ENCODE results near the gene PDE7B.
A peak's percentile ranks its signal among the peaks of the same experiment; 100 is the strongest.

Gene PDE7B

DNA sequence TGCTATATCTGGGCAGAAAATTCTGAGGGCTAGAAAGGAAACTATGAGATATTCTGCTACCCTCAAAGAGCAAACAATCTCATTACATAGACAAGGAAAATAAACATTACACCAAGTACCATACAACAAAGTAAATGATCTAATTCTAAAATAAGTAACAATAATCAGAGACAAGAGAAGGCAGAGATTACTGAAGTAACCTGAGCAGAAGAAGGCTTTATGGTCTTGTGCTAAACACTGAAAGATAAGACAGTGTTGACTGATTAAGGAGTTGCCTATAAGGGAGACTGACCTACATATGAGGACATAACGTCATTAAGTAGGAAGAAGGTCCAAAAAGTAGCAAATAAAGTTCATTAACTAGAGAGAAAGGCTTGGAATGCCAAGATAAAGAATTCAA lies 264.4 kb downstream of the PDE7B start (continued):
- TF ChIP-seq, protein P1, sequence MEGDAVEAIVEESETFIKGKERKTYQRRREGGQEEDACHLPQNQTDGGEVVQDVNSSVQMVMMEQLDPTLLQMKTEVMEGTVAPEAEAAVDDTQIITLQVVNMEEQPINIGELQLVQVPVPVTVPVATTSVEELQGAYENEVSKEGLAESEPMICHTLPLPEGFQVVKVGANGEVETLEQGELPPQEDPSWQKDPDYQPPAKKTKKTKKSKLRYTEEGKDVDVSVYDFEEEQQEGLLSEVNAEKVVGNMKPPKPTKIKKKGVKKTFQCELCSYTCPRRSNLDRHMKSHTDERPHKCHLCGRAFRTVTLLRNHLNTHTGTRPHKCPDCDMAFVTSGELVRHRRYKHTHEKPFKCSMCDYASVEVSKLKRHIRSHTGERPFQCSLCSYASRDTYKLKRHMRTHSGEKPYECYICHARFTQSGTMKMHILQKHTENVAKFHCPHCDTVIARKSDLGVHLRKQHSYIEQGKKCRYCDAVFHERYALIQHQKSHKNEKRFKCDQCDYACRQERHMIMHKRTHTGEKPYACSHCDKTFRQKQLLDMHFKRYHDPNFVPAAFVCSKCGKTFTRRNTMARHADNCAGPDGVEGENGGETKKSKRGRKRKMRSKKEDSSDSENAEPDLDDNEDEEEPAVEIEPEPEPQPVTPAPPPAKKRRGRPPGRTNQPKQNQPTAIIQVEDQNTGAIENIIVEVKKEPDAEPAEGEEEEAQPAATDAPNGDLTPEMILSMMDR (tag by site-specific recombination; IDR thresholded peaks at IDR 0.05) = no peak
- no peak for TF ChIP-seq ZNF747 (tag by site-specific recombination; IDR thresholded peaks at IDR 0.05)
- TF ChIP-seq ZNF701 (tag by site-specific recombination; IDR thresholded peaks at IDR 0.05) = no peak
- 0 out of 2 replicates have a peak, but pooled peaks have one; percentile 13 for TF ChIP-seq KLF8 (tag by site-specific recombination; IDR thresholded peaks at IDR 0.05)
- peak; percentile 56 for TF ChIP-seq OSR2 (tag by site-specific recombination; IDR thresholded peaks at IDR 0.05)
- TF ChIP-seq ZNF600 (tag by site-specific recombination; IDR thresholded peaks at IDR 0.05) = no peak
- TF ChIP-seq ZNF10 (tag by site-specific recombination; IDR thresholded peaks at IDR 0.05) = no peak
- TF ChIP-seq ZNF404 (tag by site-specific recombination; IDR thresholded peaks at IDR 0.05) = no peak
- no peak for TF ChIP-seq ZNF558 (tag by site-specific recombination; IDR thresholded peaks at IDR 0.05)
- 0 out of 2 replicates have a peak, but pooled peaks have one; percentile 46 for TF ChIP-seq IKZF3 (tag by site-specific recombination; IDR thresholded peaks at IDR 0.05)
- TF ChIP-seq ZNF155 (tag by site-specific recombination; IDR thresholded peaks at IDR 0.05) = no peak
- no peak for TF ChIP-seq ZNF560 (tag by site-specific recombination; IDR thresholded peaks at IDR 0.05; ENCODE audit: borderline replicate concordance)
- TF ChIP-seq, protein P2, sequence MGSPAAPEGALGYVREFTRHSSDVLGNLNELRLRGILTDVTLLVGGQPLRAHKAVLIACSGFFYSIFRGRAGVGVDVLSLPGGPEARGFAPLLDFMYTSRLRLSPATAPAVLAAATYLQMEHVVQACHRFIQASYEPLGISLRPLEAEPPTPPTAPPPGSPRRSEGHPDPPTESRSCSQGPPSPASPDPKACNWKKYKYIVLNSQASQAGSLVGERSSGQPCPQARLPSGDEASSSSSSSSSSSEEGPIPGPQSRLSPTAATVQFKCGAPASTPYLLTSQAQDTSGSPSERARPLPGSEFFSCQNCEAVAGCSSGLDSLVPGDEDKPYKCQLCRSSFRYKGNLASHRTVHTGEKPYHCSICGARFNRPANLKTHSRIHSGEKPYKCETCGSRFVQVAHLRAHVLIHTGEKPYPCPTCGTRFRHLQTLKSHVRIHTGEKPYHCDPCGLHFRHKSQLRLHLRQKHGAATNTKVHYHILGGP (tag by site-specific recombination; IDR thresholded peaks at IDR 0.05) = no peak
- no peak for TF ChIP-seq ZNF138 (tag by site-specific recombination; IDR thresholded peaks at IDR 0.05; ENCODE audit: borderline replicate concordance)
- TF ChIP-seq ZNF571 (tag by site-specific recombination; IDR thresholded peaks at IDR 0.05) = no peak
- TF ChIP-seq, protein P3, sequence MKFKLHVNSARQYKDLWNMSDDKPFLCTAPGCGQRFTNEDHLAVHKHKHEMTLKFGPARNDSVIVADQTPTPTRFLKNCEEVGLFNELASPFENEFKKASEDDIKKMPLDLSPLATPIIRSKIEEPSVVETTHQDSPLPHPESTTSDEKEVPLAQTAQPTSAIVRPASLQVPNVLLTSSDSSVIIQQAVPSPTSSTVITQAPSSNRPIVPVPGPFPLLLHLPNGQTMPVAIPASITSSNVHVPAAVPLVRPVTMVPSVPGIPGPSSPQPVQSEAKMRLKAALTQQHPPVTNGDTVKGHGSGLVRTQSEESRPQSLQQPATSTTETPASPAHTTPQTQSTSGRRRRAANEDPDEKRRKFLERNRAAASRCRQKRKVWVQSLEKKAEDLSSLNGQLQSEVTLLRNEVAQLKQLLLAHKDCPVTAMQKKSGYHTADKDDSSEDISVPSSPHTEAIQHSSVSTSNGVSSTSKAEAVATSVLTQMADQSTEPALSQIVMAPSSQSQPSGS (tag by site-specific recombination; IDR thresholded peaks at IDR 0.05; ENCODE audit: low read depth) = peak; percentile 42; the same call in 1 of the 2 replicates
- TF ChIP-seq, protein P4, sequence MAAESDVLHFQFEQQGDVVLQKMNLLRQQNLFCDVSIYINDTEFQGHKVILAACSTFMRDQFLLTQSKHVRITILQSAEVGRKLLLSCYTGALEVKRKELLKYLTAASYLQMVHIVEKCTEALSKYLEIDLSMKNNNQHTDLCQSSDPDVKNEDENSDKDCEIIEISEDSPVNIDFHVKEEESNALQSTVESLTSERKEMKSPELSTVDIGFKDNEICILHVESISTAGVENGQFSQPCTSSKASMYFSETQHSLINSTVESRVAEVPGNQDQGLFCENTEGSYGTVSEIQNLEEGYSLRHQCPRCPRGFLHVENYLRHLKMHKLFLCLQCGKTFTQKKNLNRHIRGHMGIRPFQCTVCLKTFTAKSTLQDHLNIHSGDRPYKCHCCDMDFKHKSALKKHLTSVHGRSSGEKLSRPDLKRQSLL (tag by site-specific recombination; IDR thresholded peaks at IDR 0.05) = no peak
- TF ChIP-seq OVOL3 (tag by site-specific recombination; IDR thresholded peaks at IDR 0.05) = no peak
- TF ChIP-seq SALL2 (tag by site-specific recombination; IDR thresholded peaks at IDR 0.05; ENCODE audit: borderline replicate concordance) = no peak
- TF ChIP-seq, protein P5, sequence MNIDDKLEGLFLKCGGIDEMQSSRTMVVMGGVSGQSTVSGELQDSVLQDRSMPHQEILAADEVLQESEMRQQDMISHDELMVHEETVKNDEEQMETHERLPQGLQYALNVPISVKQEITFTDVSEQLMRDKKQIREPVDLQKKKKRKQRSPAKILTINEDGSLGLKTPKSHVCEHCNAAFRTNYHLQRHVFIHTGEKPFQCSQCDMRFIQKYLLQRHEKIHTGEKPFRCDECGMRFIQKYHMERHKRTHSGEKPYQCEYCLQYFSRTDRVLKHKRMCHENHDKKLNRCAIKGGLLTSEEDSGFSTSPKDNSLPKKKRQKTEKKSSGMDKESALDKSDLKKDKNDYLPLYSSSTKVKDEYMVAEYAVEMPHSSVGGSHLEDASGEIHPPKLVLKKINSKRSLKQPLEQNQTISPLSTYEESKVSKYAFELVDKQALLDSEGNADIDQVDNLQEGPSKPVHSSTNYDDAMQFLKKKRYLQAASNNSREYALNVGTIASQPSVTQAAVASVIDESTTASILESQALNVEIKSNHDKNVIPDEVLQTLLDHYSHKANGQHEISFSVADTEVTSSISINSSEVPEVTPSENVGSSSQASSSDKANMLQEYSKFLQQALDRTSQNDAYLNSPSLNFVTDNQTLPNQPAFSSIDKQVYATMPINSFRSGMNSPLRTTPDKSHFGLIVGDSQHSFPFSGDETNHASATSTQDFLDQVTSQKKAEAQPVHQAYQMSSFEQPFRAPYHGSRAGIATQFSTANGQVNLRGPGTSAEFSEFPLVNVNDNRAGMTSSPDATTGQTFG (tag by site-specific recombination; IDR thresholded peaks at IDR 0.05; ENCODE audit: borderline replicate concordance) = no peak
- TF ChIP-seq, protein P6, sequence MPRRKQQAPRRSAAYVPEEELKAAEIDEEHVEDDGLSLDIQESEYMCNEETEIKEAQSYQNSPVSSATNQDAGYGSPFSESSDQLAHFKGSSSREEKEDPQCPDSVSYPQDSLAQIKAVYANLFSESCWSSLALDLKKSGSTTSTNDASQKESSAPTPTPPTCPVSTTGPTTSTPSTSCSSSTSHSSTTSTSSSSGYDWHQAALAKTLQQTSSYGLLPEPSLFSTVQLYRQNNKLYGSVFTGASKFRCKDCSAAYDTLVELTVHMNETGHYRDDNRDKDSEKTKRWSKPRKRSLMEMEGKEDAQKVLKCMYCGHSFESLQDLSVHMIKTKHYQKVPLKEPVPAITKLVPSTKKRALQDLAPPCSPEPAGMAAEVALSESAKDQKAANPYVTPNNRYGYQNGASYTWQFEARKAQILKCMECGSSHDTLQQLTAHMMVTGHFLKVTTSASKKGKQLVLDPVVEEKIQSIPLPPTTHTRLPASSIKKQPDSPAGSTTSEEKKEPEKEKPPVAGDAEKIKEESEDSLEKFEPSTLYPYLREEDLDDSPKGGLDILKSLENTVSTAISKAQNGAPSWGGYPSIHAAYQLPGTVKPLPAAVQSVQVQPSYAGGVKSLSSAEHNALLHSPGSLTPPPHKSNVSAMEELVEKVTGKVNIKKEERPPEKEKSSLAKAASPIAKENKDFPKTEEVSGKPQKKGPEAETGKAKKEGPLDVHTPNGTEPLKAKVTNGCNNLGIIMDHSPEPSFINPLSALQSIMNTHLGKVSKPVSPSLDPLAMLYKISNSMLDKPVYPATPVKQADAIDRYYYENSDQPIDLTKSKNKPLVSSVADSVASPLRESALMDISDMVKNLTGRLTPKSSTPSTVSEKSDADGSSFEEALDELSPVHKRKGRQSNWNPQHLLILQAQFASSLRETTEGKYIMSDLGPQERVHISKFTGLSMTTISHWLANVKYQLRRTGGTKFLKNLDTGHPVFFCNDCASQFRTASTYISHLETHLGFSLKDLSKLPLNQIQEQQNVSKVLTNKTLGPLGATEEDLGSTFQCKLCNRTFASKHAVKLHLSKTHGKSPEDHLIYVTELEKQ (tag by site-specific recombination; IDR thresholded peaks at IDR 0.05; ENCODE audit: borderline replicate concordance) = no peak
- TF ChIP-seq, protein P7, sequence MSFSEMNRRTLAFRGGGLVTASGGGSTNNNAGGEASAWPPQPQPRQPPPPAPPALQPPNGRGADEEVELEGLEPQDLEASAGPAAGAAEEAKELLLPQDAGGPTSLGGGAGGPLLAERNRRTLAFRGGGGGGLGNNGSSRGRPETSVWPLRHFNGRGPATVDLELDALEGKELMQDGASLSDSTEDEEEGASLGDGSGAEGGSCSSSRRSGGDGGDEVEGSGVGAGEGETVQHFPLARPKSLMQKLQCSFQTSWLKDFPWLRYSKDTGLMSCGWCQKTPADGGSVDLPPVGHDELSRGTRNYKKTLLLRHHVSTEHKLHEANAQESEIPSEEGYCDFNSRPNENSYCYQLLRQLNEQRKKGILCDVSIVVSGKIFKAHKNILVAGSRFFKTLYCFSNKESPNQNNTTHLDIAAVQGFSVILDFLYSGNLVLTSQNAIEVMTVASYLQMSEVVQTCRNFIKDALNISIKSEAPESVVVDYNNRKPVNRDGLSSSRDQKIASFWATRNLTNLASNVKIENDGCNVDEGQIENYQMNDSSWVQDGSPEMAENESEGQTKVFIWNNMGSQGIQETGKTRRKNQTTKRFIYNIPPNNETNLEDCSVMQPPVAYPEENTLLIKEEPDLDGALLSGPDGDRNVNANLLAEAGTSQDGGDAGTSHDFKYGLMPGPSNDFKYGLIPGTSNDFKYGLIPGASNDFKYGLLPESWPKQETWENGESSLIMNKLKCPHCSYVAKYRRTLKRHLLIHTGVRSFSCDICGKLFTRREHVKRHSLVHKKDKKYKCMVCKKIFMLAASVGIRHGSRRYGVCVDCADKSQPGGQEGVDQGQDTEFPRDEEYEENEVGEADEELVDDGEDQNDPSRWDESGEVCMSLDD (tag by site-specific recombination; IDR thresholded peaks at IDR 0.05) = no peak
- TF ChIP-seq ZBTB48 (tag by site-specific recombination; IDR thresholded peaks at IDR 0.05) = no peak
- no peak for TF ChIP-seq ZNF292 (tag by site-specific recombination; IDR thresholded peaks at IDR 0.05; ENCODE audit: borderline replicate concordance, low read depth)
- TF ChIP-seq ZXDB (tag by site-specific recombination; IDR thresholded peaks at IDR 0.05) = peak; percentile 89
- TF ChIP-seq HOXA7 (CRISPR knock-in tag; IDR thresholded peaks at IDR 0.05; ENCODE audit: borderline replicate concordance) = no peak
- no peak for TF ChIP-seq ZNF19 (tag by site-specific recombination; IDR thresholded peaks at IDR 0.05; ENCODE audit: low read depth)

Data from HEK293 (cell line).